ENCODE results near the gene AMY1C.
"Not testable (repeated sequence)": the region's sequence is repeated elsewhere in the genome, so short reads cannot be mapped to it uniquely, and the experiment has no call there.

GRCh38 chr1:103710381-103710780, 39.3 kb upstream of the AMY1C start:
- not testable (repeated sequence) for TF ChIP-seq CTCF, EP300, POLR2A, POLR2AphosphoS5 (IDR thresholded peaks at IDR 0.05)
